ENCODE results near the gene KRT9. TPM values are rescaled to one million over a fixed set of nuclear protein-coding genes. Genes with fewer than 3 reads are reported as not detected.

Gene KRT9
- total RNA-seq, 1 donor from 2014 or later: 0.30 TPM

GRCh38 chr17:41593306-41593981 lies 21.6 kb upstream of the KRT9 start:
- H3K4me3 Mint-ChIP-seq (ENCODE audit: unreplicated experiment): no peak overlapping the region
- H3K36me3 Mint-ChIP-seq (ENCODE audit: unreplicated experiment): no peaks in the 10 kb centered on the region
- DNase-seq (ENCODE audit: extremely low spot score, unreplicated experiment): no peak
- peaks cover 25% of the 10 kb centered on the region for H3K27me3 Mint-ChIP-seq (ENCODE audit: unreplicated experiment)
- H3K27ac Mint-ChIP-seq (ENCODE audit: unreplicated experiment): no peak overlapping the region
- H3K4me1 Mint-ChIP-seq (ENCODE audit: unreplicated experiment): peaks cover 1% of the 10 kb centered on the region
- no peaks in the 10 kb centered on the region for H3K9me3 Mint-ChIP-seq (ENCODE audit: unreplicated experiment)
- TF ChIP-seq CTCF (IDR thresholded peaks at IDR 0.05): no peak

GRCh38 chr17:41592601-41593305 lies 20.9 kb upstream of the KRT9 start:
- peaks cover 1% of the 10 kb centered on the region for H3K4me1 Mint-ChIP-seq (ENCODE audit: unreplicated experiment)
- TF ChIP-seq CTCF (IDR thresholded peaks at IDR 0.05): no peak
- H3K36me3 Mint-ChIP-seq (ENCODE audit: unreplicated experiment): no peaks in the 10 kb centered on the region
- no peak overlapping the region for H3K4me3 Mint-ChIP-seq (ENCODE audit: unreplicated experiment)
- no peaks in the 10 kb centered on the region for H3K9me3 Mint-ChIP-seq (ENCODE audit: unreplicated experiment)
- DNase-seq (ENCODE audit: extremely low spot score, unreplicated experiment): no peak
- H3K27ac Mint-ChIP-seq (ENCODE audit: unreplicated experiment): no peak overlapping the region
- H3K27me3 Mint-ChIP-seq (ENCODE audit: unreplicated experiment): peaks cover 25% of the 10 kb centered on the region

- Mint-ChIP-seq H3K27me3 (ENCODE audit: unreplicated experiment) (peaks cover 12% of the 10 kb centered on the region), H3K36me3 (ENCODE audit: unreplicated experiment) (no peaks in the 10 kb centered on the region), H3K27ac (ENCODE audit: unreplicated experiment) (no peak overlapping the region), H3K4me3 (ENCODE audit: unreplicated experiment) (no peak overlapping the region), H3K9me3 (ENCODE audit: unreplicated experiment) (no peaks in the 10 kb centered on the region), H3K4me1 (ENCODE audit: unreplicated experiment) (peaks cover 1% of the 10 kb centered on the region)
- TF ChIP-seq CTCF (IDR thresholded peaks at IDR 0.05): no peak
- no peak for DNase-seq (ENCODE audit: extremely low spot score, unreplicated experiment)
These were observed 17.4 kb upstream of the KRT9 start for GRCh38 chr17:41589301-41589700.

- Mint-ChIP-seq H3K9me3 (ENCODE audit: unreplicated experiment) (no peaks in the 10 kb centered on the region), H3K27me3 (ENCODE audit: unreplicated experiment) (peaks cover 5% of the 10 kb centered on the region), H3K4me1 (ENCODE audit: unreplicated experiment) (peaks cover 1% of the 10 kb centered on the region), H3K36me3 (ENCODE audit: unreplicated experiment) (no peaks in the 10 kb centered on the region), H3K4me3 (ENCODE audit: unreplicated experiment) (no peak overlapping the region), H3K27ac (ENCODE audit: unreplicated experiment) (no peak overlapping the region)
- no peak for DNase-seq (ENCODE audit: extremely low spot score, unreplicated experiment)
- TF ChIP-seq CTCF (IDR thresholded peaks at IDR 0.05): no peak
These were observed 16.4 kb upstream of the KRT9 start for GRCh38 chr17:41588126-41588810.
